GM18502 (cell line): ENCODE measurements around the gene POLR3H.
"Not testable (repeated sequence)": the region's sequence is repeated elsewhere in the genome, so short reads cannot be mapped to it uniquely, and the experiment has no call there.

Source experiments
- ATAC-seq: cut with Tn5 transposase; IDR thresholded peaks from one replicate; pipeline ENCODE4 v1.9.1; 2021; ENCODE audit warnings: mild to moderate bottlenecking; ENCODE audit not compliant: unreplicated experiment, poor library complexity

Gene POLR3H

DNA sequence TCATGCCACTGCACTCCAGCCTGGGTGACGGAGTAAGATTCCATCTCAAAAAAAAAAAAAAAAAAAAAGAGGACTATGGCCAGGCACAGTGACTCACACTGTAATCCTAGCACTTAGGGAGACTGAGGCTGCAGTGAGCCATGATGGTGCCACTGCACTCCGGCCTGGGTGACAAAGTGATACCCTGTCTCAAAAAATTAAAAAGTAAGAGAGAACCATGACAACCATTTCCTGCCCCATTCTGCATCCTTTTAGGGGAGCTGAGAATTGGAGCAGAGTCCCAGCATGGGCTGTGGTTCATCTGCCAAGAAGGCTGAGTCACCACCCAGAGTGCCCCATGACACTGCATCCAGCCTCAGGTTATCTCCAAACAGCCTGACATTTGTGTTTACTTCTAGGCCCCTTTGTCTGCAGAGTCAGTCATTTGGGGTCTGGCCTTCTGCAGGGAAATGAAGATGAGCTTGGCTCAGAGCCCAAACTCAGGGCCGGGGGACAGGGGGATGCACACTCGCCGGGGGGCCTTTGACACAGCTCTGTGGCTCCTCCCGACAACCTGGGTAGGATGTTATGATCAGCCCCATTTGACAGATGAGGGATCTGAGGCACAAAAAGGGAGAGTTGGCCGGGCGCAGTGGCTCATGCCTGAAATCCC lies 21.3 kb upstream of the POLR3H start:
- ATAC-seq = no peak

- ATAC-seq = no peak
These were observed 20.3 kb upstream of the POLR3H start for GRCh38 chr22:41564563-41564962.

DNA sequence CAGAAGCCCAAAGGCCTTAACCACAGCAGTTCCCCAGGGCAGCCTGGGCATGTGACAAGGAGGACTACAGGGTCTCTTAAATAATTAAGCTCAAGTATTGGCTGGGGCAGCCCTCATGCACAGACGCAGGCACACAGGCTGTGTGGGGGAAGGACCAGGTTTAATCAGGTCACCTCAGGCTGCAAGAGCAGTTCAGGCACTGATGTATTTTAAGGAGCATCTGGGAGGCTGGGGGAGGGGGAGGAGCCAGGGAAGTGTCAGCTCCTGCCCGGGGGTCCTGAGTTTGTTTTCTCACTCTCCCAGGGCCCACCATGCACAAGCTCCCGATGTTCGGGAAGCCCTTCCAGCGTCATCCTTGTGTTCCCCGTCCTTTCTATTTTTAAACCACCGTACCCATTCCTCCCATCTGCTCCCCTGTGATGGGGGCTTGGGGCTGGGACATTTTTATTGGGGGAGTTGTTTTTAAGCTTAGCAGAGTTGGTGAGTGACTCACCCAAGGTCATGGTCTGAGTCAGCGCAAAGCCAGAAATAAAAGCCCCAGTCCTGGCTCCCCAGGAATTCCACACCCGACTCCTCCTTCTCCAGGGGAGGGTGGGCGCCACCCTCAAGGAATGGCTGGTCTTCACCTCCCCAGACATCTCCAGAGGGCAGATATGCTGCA lies 18.9 kb upstream of the POLR3H start:
- ATAC-seq = no peak

DNA sequence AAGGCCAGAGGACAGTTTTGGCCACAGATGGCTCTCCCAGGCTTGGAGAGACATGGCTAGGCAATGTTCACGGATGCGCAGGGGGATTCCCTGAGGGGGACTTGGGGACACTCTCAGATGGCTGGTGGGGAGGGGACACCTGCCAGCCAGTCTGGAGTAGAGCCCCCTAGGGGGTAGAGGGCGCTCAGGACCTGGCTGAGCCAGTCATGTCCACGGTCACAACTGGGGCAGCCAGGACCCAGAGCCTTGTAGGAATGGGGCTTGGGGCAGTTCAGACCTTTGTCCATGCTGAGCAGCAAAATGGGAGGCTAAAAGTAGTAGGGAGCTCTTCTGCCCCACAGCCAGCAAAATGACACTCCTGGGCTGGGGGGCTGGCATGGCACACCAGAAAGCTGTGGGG lies 18.2 kb upstream of the POLR3H start:
- ATAC-seq = no peak

GRCh38 chr22:41561788-41562187 lies 17.5 kb upstream of the POLR3H start:
- ATAC-seq = no peak

DNA sequence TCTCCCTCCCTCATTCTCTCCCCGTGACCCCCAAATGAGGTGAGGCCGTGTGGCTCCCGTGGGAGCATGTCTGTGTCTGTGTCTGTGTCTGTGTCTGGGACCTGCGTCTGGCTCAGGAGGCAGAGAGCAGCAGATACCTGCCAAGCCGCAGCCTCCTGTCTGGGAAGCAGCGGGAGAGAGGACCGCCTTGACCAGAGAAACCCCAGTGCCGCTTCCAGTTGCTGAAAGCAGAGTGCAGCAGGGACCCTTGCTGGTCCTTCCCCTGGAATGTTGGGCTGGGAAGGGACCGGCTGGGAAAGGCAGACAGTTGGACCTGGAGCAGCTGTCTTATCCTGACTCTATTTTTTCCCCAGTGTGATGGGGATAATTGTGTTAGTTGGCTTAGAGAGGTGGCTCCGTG lies 17.1 kb upstream of the POLR3H start:
- ATAC-seq = no peak

DNA sequence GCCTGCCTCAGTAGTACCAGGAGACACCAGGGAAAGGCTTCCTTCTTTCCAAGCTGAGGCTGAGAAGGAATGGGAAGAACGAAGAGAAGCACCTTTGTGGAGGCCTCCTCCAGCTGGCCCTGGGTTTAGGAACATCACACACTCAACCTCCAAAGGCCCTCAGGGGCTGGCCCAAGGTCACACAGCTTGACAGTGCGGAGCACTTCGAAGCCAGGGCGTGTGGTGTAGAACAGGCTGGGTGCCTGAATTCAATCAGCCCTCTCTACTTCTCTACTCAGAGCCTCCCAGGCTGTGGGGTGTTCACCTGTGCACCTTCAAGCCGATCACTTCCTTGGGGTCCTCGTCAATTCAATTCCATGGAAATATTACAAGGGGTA lies 15.8 kb upstream of the POLR3H start:
- no peak for ATAC-seq

DNA sequence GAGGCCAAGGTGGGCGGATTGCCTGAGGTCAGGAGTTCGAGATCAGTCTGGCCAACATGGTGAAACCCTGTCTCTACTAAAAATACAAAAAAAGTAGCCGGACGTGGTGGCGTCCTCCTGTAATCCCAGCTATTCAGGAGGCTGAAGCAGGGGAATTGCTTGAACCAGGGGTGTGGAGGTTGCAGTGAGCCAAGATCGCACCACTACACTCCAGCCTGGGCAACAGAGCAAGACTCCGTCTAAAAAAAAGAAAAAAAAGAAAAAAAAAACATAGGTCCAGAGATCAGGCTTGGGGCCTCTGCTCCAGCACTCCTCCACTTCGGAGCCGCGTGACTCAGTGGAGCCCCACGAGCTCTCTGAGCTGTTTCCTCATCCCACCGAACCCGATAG lies 14.0 kb upstream of the POLR3H start:
- ATAC-seq = not testable (repeated sequence)

DNA sequence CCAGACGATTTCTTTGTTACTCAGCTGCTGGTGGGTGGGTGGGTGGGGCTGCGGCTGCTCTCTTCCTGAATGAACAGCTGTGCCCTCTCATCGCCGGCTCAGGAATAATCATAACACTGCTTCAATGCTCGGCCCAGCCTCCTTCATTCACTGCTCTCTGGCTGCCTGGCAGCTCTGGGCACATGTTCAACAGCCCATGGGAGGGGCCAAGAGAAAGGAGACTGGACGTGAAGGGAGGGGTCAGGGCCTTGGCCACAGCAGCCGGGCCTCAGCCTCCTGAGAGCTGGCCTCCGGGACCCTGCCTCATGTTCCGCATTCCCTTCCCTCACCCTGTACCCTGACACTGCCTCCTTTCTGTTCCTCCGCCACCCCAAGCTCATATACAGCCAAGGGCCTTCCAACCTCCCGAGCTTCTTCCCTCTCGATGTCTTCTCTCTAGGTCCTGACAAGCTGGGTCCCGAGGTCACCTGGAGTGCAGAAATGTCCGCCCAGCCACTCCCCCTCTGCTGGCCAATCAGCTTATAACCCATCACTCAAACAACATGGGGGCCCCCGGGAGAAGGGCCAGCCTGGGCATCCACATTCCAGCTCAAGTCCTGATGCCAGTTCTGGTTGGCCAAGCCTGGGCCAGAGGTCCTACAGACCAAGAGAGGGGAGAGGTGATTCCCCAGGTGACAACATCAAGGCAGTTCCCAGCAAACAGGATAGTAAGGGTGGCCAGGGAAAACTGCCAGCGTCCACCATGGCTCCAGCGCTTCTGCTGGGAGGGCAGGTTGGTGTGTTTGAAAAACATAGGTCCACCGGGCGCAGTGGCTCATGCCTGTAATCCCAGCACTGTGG lies 13.4 kb upstream of the POLR3H start:
- no peak for ATAC-seq

- no peak for ATAC-seq
These were observed 12.3 kb upstream of the POLR3H start for GRCh38 chr22:41556561-41556960.

DNA sequence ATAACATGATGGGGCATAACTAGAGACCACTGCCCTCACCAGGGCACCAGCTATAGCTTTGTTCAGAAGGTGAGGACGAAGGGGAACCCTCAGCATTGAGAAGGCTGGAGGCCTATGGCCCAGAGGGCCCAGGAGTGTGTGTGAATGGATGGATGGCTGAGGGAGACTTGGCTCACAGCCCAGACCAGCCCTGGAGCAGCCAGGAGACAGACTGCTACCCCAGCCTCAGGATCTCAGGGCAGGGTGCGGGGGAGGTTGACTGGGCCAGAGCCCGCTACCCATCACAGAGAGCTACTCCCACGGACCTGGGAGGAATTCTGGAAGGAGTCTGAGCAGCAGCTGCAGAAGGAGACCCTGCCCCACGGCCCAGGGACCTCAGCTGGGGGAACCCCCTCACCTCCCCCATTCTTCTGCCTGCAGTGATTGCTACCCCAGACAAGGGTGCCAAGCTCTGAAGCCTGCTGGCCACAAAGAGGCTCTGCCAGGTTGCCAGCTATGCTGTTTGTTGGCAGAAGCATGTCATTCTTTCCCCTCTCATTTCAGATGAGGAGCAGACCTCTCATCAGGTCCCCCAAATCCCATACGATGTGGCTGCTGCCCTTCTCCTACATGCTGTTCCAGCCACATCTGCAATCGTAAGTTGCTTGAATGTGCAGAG lies 11.2 kb upstream of the POLR3H start:
- no peak for ATAC-seq

GRCh38 chr22:41551877-41552582 lies 7.8 kb upstream of the POLR3H start:
- no peak for ATAC-seq

DNA sequence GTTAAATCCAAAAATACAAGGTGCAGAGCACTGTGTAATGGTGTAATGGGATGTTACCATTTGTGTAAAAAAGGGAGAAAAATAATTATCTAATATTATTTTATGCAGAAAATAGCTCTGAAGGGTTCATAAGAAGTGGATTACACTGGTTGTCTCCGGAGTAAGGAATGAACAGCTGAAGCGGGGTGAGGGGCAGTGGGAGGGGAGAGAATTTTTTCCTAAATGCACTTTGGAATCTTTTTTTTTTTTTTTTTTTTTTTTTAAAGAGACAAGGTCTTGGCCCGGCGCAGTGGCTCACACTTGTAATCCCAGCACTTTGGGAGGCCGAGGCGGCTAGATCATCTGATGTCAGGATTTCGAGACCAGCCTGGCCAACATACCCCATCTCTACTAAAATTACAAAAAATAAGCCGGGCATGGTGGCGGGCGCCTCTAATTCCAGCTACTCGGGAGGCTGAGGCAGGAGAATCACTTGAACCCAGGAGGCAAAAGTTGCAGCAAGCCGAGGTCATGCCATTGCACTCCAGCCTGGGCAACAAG lies 6.8 kb upstream of the POLR3H start:
- no peak for ATAC-seq

GRCh38 chr22:41548830-41549211 lies 4.6 kb upstream of the POLR3H start:
- no peak for ATAC-seq

DNA sequence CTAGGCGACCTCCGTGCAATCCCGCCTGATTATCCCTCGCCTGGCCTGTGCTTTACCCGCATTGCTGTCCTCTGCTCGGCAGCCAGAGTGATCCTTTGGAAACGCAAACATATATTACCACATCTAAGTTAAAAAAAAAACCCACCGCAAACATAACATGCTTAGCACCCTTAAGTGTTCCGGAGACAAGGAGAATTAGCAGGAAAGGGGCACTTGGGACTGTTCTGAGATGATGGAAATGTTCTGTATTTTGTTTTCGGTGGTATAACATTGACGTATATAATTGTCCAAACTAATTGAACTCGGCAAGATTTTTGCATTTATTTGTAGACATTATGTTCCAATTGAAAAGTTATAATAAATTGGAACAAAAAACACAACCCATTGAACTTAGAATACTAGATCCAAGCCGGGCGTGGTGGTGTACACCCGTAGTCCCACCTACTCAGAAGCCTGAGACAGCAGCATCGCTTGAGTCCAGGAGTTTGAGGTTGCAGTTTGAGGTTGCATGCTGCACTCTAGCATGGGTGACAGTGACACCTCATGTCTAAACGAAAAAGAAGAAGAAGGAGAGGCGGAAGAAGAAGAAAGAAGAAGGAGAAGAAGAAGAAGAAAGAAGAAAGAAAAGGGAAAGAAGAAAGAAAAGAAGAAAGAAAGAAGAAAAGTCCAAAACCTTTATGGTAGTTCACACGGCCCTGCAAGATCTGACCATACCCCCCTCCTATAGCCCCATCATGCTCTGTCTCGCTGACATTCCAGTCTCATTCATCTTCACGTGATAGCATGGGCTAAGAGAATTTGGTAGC lies 604 bp upstream of the POLR3H start:
- no peak for ATAC-seq

DNA sequence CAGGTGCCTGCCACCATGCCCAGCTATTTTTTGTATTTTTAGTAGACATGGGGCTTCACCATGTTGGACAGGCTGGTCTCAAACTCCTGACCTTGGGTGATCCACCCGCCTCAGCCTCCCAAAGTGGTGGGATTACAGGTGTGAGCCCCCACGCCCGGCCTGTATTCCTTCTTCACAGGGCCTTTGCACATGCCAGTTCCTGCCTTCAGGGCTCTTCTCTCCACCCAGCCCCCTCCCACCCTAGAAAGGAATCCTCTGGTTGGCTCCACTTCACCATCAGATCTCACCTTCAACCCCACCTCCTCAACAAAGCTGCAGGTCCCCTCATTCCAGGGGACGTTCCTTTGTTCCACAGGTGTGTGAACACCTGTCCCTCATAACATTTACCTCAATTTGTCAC lies 2.0 kb downstream of the POLR3H start:
- ATAC-seq = no peak

- ATAC-seq = no peak
These were observed 2.8 kb downstream of the POLR3H start for GRCh38 chr22:41541484-41541883.

DNA sequence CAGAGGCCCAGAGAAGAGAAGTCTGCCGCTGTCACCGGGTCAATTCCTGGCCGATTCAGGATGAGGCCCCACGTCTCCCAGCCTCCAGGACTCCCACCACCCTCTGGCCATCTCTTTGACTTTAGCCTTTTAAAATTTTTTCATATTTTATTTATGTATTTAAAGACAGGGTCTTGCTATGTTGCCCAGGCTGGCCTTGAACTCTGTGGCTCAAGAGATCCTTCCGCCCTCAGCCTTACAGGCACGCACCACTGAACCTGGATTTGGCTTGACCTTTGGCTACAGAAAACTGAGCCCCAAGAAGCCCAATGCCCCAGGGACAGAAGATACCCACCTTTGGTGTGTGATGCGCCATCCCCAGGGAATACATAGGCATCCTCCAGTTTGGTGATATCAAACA lies 3.9 kb downstream of the POLR3H start:
- ATAC-seq = no peak

- no peak for ATAC-seq
These were observed 4.3 kb downstream of the POLR3H start for GRCh38 chr22:41540006-41540315.
